ENCODE data around the gene NUDT22.
"Not testable (repeated sequence)": the region's sequence is repeated elsewhere in the genome, so short reads cannot be mapped to it uniquely, and the experiment has no call there.

The NUDT22 gene

DNA sequence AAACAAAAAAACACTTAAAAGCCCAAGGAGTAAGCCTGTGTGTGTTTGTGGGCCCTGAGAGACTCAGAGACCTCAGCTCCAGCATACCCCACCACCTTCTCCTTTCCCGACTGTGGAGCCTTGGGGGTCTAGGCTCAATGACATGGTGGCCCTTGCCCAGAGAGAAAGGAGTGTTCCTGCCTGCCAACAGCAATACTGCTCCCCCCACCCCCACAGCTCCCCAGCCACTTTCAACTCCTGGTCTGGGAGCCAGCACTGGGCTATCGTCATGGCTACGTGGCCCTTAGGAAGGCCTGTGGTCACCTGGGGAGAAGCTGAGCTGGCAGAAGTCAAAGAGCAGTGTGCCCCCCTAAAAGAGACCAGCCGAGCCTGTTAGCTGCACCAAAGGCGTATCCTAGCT is 18.0 kb downstream of the NUDT22 start:
- DNase-seq (ENCODE audit: low read depth), result no peak
- TF ChIP-seq, protein P1, sequence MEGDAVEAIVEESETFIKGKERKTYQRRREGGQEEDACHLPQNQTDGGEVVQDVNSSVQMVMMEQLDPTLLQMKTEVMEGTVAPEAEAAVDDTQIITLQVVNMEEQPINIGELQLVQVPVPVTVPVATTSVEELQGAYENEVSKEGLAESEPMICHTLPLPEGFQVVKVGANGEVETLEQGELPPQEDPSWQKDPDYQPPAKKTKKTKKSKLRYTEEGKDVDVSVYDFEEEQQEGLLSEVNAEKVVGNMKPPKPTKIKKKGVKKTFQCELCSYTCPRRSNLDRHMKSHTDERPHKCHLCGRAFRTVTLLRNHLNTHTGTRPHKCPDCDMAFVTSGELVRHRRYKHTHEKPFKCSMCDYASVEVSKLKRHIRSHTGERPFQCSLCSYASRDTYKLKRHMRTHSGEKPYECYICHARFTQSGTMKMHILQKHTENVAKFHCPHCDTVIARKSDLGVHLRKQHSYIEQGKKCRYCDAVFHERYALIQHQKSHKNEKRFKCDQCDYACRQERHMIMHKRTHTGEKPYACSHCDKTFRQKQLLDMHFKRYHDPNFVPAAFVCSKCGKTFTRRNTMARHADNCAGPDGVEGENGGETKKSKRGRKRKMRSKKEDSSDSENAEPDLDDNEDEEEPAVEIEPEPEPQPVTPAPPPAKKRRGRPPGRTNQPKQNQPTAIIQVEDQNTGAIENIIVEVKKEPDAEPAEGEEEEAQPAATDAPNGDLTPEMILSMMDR (IDR thresholded peaks at IDR 0.05; ENCODE audit: control insufficient read depth, extremely low read depth, insufficient read depth), result no peak
- H3K4me3 ChIP-seq (ENCODE audit: low read depth, low read length), result no peak overlapping the region

DNA sequence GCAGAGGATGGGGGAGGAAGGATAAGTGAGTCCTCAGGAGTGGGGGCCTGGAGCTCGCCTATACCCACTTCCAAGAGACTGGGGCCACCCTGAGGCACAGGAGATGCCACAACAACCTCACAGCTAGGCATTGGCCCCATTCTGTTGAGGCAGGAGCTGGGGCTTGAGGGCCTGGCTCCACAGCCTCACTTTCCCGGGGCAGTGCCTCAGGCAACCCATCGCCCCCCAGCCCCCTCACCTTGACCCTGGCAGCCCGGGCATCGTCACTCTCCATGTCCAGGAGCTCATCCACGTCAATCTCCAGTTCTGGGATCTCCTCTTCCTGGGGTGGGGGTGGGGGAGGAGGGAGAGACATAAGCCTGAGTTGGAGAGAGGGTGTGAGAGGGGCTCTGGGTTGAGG is 18.9 kb downstream of the NUDT22 start:
- H3K4me3 ChIP-seq (ENCODE audit: low read depth, low read length), result peak overlapping the region; percentile 96
- TF ChIP-seq, protein P1 (IDR thresholded peaks at IDR 0.05; ENCODE audit: control insufficient read depth, extremely low read depth, insufficient read depth), result no peak
- DNase-seq (ENCODE audit: low read depth), result no peak

DNA sequence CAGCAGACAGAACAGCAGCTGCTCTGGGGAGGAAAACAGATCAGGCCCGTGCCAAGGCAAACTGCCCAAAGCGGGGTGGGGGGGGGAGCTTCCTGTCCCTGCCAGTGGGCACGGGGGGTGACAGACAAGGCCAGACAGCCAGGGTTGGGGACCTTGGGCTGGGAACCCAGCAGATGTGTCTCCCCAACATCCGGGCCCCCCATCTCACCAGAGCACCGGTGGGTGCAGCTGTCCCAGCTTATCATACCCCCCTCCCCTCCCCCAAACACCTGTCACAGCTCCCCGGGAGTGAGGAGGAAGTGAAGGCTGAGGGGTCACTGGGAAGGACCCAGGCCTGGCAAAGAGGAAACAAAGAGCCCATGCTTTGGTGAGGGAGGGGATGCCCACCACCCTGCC is 19.3 kb downstream of the NUDT22 start:
- H3K4me3 ChIP-seq (ENCODE audit: low read depth, low read length), result peak overlapping the region; percentile 96
- TF ChIP-seq, protein P1 (IDR thresholded peaks at IDR 0.05; ENCODE audit: control insufficient read depth, extremely low read depth, insufficient read depth), result no peak
- no peak for DNase-seq (ENCODE audit: low read depth)

DNA sequence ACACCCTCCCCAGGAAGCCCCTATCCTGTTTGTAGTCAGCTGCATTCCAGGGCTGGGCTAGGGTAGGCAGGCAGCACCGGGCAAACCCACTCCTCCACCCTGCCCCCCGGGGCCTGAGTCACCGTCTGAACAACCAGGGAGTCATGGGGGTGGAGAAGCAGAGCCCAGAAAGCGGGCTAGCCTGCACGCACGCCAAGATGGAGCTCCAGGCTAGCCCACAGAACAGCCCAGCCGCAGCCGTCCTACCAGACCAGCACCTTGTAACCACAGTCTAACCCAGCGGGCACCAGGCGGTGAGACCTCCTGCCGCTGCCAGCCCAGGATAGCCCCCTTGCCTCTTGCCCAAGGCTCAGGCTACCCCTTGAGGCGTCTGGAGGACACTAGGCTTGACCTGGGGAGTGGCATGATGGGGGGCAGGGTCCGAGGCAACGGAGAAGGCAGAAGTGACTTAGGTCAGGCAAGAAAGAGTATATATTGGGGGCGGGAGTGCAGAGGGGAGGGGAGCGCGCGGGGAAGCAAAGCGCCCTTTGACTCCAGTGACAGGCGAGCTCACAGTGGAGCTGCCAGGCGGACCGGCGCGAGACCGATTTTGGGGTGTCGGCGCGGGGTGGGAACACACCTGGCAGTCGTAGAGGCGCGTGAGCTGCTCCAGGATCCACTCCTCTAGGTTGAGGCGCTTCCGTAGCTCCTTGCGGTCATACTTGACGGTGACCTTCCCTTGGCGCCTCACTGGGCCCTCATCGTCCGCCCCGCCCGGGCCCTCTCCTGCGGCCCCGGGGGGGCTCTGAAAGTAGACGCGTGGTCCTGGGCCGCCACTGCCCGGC is 19.9 kb downstream of the NUDT22 start:
- TF ChIP-seq, protein P1 (IDR thresholded peaks at IDR 0.05; ENCODE audit: control insufficient read depth, extremely low read depth, insufficient read depth), result no peak
- DNase-seq (ENCODE audit: low read depth), result no peak

DNA sequence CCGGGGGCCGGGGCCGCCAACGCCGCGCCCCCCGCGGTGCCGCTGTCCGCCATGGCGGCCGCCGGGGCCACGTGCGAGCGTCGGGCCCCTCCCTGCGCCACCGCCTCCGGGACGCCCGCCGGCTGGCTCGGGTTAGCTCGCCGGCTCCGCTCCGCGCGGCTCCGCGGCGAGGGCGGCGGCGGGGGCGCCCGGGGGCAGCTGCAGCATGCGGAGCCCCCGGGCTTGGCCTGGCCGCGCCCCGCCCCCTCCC is 20.5 kb downstream of the NUDT22 start:
- peak overlapping the region; percentile 96 for H3K4me3 ChIP-seq (ENCODE audit: low read depth, low read length)

More for the DNA sequence above, 19.9 kb downstream of the NUDT22 start:
- peak overlapping the region; percentile 96 for H3K4me3 ChIP-seq (ENCODE audit: low read depth, low read length)

DNA sequence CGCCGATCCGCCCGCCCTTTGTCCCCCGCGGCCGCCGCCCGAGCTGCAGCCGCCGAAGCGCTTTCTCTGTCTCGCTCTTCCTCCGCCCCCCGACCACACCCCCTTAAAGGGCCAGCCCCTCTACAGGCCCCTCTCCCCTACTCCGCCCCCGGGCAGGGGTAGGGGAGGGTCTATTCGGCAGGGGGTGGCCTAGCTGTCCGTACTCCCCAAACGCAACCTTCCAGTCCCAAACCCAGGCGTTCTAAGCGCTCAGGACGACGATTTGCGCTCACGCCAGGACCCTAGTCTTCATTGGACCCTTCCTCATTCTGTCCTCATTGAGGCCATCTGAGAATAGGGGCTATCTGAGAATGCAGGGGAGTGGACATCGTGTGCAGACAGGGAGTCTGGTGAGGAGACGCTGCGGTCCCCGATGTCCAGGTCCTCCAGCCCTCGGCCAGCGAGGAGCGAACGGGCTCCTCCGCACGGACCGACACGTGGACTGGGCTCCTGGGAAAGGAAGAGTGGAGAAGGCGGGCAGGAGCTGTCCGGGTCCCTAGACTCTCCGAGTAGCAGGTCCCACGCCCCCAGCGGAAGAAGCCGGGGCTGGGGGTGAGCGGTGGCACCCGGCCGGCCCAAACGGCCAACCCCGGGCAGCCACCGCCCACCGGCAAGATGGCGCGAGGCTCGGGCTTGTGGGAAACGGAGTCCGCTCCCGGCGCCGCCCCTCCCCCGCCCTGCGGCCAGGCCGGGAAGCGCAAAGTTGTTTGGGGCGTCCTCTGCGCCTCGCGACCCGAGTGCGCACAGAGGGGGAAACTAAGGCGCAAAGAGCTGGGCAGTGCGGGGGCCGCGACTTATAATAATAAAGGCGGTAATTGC is 21.0 kb downstream of the NUDT22 start, which contains the start of gene PPP1R14B:
Gene PPP1R14B (minus strand): TSS at position 73 of the 858 bp plus-strand sequence. CDS start 270 bp downstream, outside the sequence.
- no peak for DNase-seq (ENCODE audit: low read depth)
- TF ChIP-seq, protein P1 (IDR thresholded peaks at IDR 0.05; ENCODE audit: control insufficient read depth, extremely low read depth, insufficient read depth), result 0 out of 2 replicates have a peak, but pooled peaks have one; percentile 4
- peak within 1 kb of the TSS; percentile 96 for H3K4me3 ChIP-seq (ENCODE audit: low read depth, low read length)

More for the DNA sequence above, 20.5 kb downstream of the NUDT22 start:
- DNase-seq (ENCODE audit: low read depth), result not testable (repeated sequence)

All from LNCaP clone FGC (cell line).